Aorta (tissue), 5 donors: ENCODE data around the gene MAML2. TPM values are rescaled to one million over a fixed set of nuclear protein-coding genes. Genes with fewer than 3 reads are reported as not detected.

Experiments
- ATAC-seq: fragments of 200-7000 bp; cut with Tn5 transposase; one replicate; pipeline ENCODE4 v1.9.1; 2022; ENCODE audit warnings: moderate library complexity; ENCODE audit not compliant: low FRiP score
- DNase-seq, 2 donors: peaks; one replicate each; pipeline ENCODE4 v3.0.0-alpha.2; 2020
- H3K27ac ChIP-seq, 2 donors: one replicate each; pipeline ENCODE4 v1.5.1; 2013; ENCODE audit warnings: low read length in 2 of 2, mild to moderate bottlenecking in 2 of 2, moderate library complexity in 2 of 2, control low read depth in 1 of 2, inconsistent platforms in 1 of 2, low read depth in 1 of 2
- H3K27me3 ChIP-seq, 2 donors: one replicate each; pipeline ENCODE4 v1.6.1; 2013; ENCODE audit warnings: control low read depth in 1 of 2, low read length in 1 of 2, mild to moderate bottlenecking in 1 of 2, moderate library complexity in 1 of 2; ENCODE audit not compliant: insufficient read depth in 2 of 2, control insufficient read depth in 1 of 2
- H3K36me3 ChIP-seq, 2 donors: one replicate each; pipeline ENCODE4 v1.6.1; 2013; ENCODE audit warnings: control low read depth in 1 of 2, low read length in 1 of 2, mild to moderate bottlenecking in 1 of 2; ENCODE audit not compliant: insufficient read depth in 2 of 2, control insufficient read depth in 1 of 2
- H3K4me1 ChIP-seq, 2 donors: one replicate each; pipeline ENCODE4 v1.6.1; 2013; ENCODE audit warnings: low read length in 2 of 2, control low read depth in 1 of 2, mild to moderate bottlenecking in 1 of 2, moderate library complexity in 1 of 2; ENCODE audit not compliant: insufficient read depth in 2 of 2, control insufficient read depth in 1 of 2
- H3K4me3 ChIP-seq, 2 donors: one replicate each; pipeline ENCODE4 v1.5.1; 2013; ENCODE audit warnings: low read length in 2 of 2, control low read depth in 1 of 2, mild to moderate bottlenecking in 1 of 2
- H3K9me3 ChIP-seq: one replicate; pipeline ENCODE4 v1.6.1; 2013; ENCODE audit warnings: mild to moderate bottlenecking, low read length; ENCODE audit not compliant: control insufficient read depth
- WGBS, 2 donors: extraction: QIAGEN DNeasy Blood & Tissue Kit; methylation state at CpG; one replicate each; pipeline ENCODE4 v1.1.7; 2013; 5-methylcytosine and 5-hydroxymethylcytosine counted together
- intact Hi-C, 2 donors: fragments of 100-400 bp; cut with DNase I; formaldehyde crosslinking; loops; one replicate each; pipeline versions ENCODE4 v1.14.2 to v1.15.0; 2022
- polyA plus RNA-seq, 2 donors: library from polyadenylated mRNA; stranded (reverse); fragments of 200-250 nt; gene quantifications; one replicate each; pipeline ENCODE4 v1.2.3, GENCODE V29; 2013
- total RNA-seq, 2 donors: library from RNA; stranded (reverse); fragmentation: NEBNext Ultra II Directional; extraction: Animal tissue kit (Norgen Biotek cat#: 25700); gene quantifications; one replicate each; pipeline ENCODE4 v1.2.1, GENCODE V29; 2021
- donor health status: healthy with polysubstance abuse.
- donor health status: Bipolar disorder and iron deficiency.
- donor health status: DM: no; HTN: no; CAD: no.
- donor health status: DM: no; HTN: no; CAD: no.
- donor health status: DM: yes; HTN: yes; CAD: no.

MAML2 gene
- total and polyA plus RNA-seq, 4 donors: 6.0 to 27.5 (median 14.0) TPM

- WGBS, 2 donors: 95 to 98% methylated on average over 2 of the region's 2 CpGs
- Histone ChIP-seq H3K9me3 (no peaks in the 10 kb centered on the region), H3K4me3 (no peak overlapping the region), H3K4me1 (peaks cover 6 to 20% of the 10 kb centered on the region in 2 donors), H3K36me3 (no peaks in the 10 kb centered on the region), H3K27ac (no peak overlapping the region), H3K27me3 (no peaks in the 10 kb centered on the region)
- no peak for ATAC-seq
- intact Hi-C loops: loop anchor here in 1 of 2 donors (10.0 kb wide), 1 partner anchor 73 kb away; no protein-coding TSS in a partner anchor
- no peak for DNase-seq
Measured at GRCh38 chr11:96317985-96318384, 25.0 kb downstream of the MAML2 start.

DNA sequence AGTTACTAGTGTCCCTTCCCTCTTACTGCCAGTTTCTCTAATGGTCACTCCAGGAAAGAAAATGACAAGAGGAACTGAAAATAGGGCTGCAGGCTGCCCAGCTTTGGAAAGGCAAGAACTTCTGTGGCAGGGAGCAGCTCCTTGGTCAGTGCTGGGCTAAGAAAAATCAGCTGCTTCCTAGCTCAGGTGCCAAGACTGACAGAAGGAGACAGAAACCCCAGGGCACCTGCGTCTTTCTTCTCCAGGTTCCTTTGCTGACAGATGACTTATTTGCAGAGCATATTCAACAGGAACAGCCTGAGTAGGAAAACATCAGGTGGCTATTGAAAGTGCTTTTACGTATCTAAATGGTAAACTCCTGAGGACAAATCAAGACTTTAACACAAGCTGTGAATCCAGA, 25.4 kb downstream of the MAML2 start:
- no peak for DNase-seq
- no peak for ATAC-seq
- no peaks in the 10 kb centered on the region for H3K36me3 ChIP-seq
- no peaks in the 10 kb centered on the region for H3K27me3 ChIP-seq
- intact Hi-C loops: loop anchor here in 1 of 2 donors (10.0 kb wide), 1 partner anchor 73 kb away; no protein-coding TSS in a partner anchor
- H3K4me1 ChIP-seq: peaks cover 6 to 20% of the 10 kb centered on the region in 2 donors
- no peaks in the 10 kb centered on the region for H3K9me3 ChIP-seq
- WGBS, 2 donors: 27 to 29% methylated on average over 2 of the region's 2 CpGs
- no peak overlapping the region for H3K4me3 ChIP-seq
- peak overlapping the region in 1 of 2 donors; percentile 6 for H3K27ac ChIP-seq

- ATAC-seq: no peak
- no peak overlapping the region for H3K4me3 ChIP-seq
- peaks cover 6 to 23% of the 10 kb centered on the region in 2 donors for H3K4me1 ChIP-seq
- intact Hi-C loops: loop anchor here in 1 of 2 donors (10.0 kb wide), 1 partner anchor 72 kb away; no protein-coding TSS in a partner anchor
- H3K9me3 ChIP-seq: no peaks in the 10 kb centered on the region
- DNase-seq: no peak
- H3K36me3 ChIP-seq: no peaks in the 10 kb centered on the region
- WGBS, 2 donors: 60% methylated on average over 3 of the region's 3 CpGs
- H3K27ac ChIP-seq: peak overlapping the region in 1 of 2 donors; percentile 45
- H3K27me3 ChIP-seq: no peaks in the 10 kb centered on the region
Measured at GRCh38 chr11:96316869-96317268, 26.1 kb downstream of the MAML2 start.

- Histone ChIP-seq H3K4me1 (peaks cover 6 to 26% of the 10 kb centered on the region in 2 donors), H3K27ac (no peak overlapping the region)
- WGBS, 2 donors: 66 to 77% methylated on average over 1 of the region's 1 CpG
Measured at GRCh38 chr11:96315476-96315875, 27.5 kb downstream of the MAML2 start.

DNA sequence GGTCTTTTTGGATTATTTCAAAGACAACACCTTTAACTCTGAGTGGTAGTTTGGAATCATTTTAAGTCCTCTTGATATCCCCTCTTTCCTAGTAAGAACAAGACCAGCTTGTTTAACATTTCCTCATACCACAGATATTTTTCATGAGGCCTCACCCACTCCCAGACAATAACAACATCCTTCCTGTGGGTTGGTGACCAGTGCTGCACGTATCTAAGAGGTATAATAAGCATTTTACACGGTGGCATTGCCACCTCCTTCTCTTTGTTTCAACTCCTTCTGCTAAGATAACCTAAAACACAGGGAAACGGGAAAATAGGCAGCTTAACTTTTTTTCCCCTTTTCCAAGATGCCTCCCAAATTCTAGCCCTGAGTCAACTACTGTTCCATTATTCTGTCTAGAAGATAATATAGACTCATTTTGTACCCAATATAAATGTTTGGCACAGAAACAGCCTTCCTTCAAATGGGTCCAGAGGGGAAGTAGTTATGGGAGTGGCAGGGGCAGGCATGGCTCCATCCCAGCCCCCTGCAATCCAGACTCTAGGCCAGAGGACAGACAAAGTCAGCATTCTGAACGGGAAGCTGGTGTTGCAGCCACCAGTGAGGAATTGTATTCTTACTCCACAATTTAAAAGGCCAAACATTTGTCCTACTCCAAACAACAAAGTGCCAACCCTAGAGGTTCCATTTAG, 28.5 kb downstream of the MAML2 start:
- Histone ChIP-seq H3K36me3 (no peaks in the 10 kb centered on the region), H3K9me3 (no peaks in the 10 kb centered on the region), H3K27me3 (no peaks in the 10 kb centered on the region), H3K4me3 (no peak overlapping the region), H3K4me1 (peaks cover 4 to 26% of the 10 kb centered on the region in 2 donors), H3K27ac (peak overlapping the region in 1 of 2 donors; percentile 68)
- no peak for ATAC-seq
- intact Hi-C loops: loop anchor here in 1 of 2 donors (10.0 kb wide), 1 partner anchor 70 kb away; no protein-coding TSS in a partner anchor
- WGBS, 2 donors: 16 to 18% methylated on average over 4 of the region's 4 CpGs
- DNase-seq: no peak

More at GRCh38 chr11:96315476-96315875, 27.5 kb downstream of the MAML2 start:
- H3K4me3 ChIP-seq: no peak overlapping the region
- no peak for ATAC-seq
- no peaks in the 10 kb centered on the region for H3K36me3 ChIP-seq
- no peaks in the 10 kb centered on the region for H3K27me3 ChIP-seq
- no peak for DNase-seq
- H3K9me3 ChIP-seq: no peaks in the 10 kb centered on the region
- intact Hi-C loops: loop anchor here in 1 of 2 donors (10.0 kb wide), 1 partner anchor 71 kb away; no protein-coding TSS in a partner anchor

DNA sequence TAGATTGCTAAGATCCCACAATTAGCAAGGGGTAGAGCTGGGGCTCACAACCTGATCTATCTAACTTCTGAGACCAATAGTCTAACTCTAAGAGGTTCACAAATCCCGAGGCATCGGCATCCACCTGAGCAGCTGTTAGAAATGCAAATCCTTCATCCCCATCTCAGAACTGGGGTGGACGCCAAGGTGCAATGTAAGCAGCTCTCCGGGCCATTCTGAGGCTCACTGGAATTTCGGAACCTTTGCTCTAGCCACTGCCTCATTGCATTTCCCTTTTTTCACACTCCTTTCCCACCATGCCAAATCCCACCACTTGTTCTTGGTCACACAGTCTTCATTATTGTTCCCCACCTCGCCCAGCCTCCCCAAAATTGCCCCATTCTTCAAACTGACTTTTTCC, 29.8 kb downstream of the MAML2 start:
- Histone ChIP-seq H3K4me1 (peaks cover 5 to 30% of the 10 kb centered on the region in 2 donors), H3K36me3 (no peaks in the 10 kb centered on the region), H3K27me3 (no peaks in the 10 kb centered on the region), H3K9me3 (no peaks in the 10 kb centered on the region), H3K27ac (no peak overlapping the region), H3K4me3 (no peak overlapping the region)
- ATAC-seq (no peak), DNase-seq (no peak)
- WGBS, 2 donors: 59 to 65% methylated on average over 6 of the region's 6 CpGs
- intact Hi-C loops: loop anchor here in 1 of 2 donors (10.0 kb wide), 1 partner anchor 68 kb away; no protein-coding TSS in a partner anchor

DNA sequence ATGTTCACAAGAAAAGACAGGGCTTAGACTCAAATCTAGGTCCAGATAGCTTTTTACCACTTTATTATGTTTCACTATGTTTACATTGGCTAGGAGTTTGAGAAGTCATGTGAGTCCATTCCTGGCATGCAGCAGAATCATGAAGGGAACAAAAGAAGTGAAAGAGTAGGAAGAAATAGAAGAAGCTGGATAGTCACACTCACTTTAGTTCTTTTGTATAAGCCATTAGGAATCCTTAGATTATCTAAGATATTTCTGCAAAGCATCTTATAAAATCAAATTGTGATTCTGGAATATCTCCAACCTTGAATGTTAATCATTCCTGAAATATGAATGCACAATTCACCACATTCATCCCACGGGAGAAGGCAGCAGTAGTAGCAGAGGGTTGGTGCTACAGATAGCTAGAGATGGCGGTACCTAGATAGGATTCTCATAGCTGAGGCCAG, 31.9 kb downstream of the MAML2 start:
- no peaks in the 10 kb centered on the region for H3K9me3 ChIP-seq
- no peaks in the 10 kb centered on the region for H3K36me3 ChIP-seq
- intact Hi-C loops: loop anchor here in 1 of 2 donors (10.0 kb wide), 1 partner anchor 66 kb away; no protein-coding TSS in a partner anchor
- ATAC-seq: no peak
- H3K27ac ChIP-seq: peak overlapping the region in 1 of 2 donors; percentile 90
- H3K4me1 ChIP-seq: peaks cover 6 to 24% of the 10 kb centered on the region in 2 donors
- 4 to 5% methylated on average over 2 of the region's 2 CpGs for WGBS, 2 donors
- no peak for DNase-seq
- H3K4me3 ChIP-seq: no peak overlapping the region
- no peaks in the 10 kb centered on the region for H3K27me3 ChIP-seq

- H3K9me3 ChIP-seq: no peaks in the 10 kb centered on the region
- no peak for ATAC-seq
- intact Hi-C loops: loop anchor here in 1 of 2 donors (10.0 kb wide), 1 partner anchor 65 kb away; no protein-coding TSS in a partner anchor
- no peak overlapping the region for H3K4me3 ChIP-seq
- peaks cover 8 to 24% of the 10 kb centered on the region in 2 donors for H3K4me1 ChIP-seq
- H3K36me3 ChIP-seq: no peaks in the 10 kb centered on the region
- WGBS, 2 donors: 47 to 48% methylated on average over 1 of the region's 1 CpG
- H3K27ac ChIP-seq: no peak overlapping the region
- no peak for DNase-seq
- H3K27me3 ChIP-seq: no peaks in the 10 kb centered on the region
Measured at GRCh38 chr11:96310236-96310635, 32.8 kb downstream of the MAML2 start.
